NCI-H1105 treated with DMSO at 0.1 percent for 48 hours (cell line): ENCODE results near the gene PCARE.
"Not testable (repeated sequence)": the region's sequence is repeated elsewhere in the genome, so short reads cannot be mapped to it uniquely, and the experiment has no call there.

Experiments used
- DNase-seq: peaks from one replicate; lab custom pipeline; 2025; lab: John Stamatoyannopoulos, UW

Gene PCARE

DNA sequence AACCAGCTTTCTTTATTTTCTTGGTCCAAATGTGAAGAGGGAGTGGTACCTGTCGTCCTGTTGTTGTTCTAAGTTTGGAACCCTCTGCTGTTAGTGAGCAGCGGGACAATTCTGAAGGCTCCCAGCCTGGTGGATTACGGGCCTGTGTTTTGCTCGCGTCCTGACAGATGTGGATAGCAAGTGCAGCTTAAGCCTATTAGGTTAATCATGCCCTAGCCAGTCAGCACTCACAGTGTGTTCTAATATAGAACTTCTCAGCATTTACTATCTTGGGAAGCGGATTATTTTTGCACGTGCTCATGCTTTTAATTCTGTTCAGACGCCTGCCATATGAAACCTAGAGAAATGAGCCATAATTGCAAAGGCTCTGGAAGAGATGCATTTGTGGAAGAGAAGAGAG is at the start of gene PCARE:
Gene PCARE (minus strand): TSS at position 113 of the 400 bp plus-strand sequence. CDS start 262 bp downstream, outside the sequence.
- no peak for DNase-seq

DNA sequence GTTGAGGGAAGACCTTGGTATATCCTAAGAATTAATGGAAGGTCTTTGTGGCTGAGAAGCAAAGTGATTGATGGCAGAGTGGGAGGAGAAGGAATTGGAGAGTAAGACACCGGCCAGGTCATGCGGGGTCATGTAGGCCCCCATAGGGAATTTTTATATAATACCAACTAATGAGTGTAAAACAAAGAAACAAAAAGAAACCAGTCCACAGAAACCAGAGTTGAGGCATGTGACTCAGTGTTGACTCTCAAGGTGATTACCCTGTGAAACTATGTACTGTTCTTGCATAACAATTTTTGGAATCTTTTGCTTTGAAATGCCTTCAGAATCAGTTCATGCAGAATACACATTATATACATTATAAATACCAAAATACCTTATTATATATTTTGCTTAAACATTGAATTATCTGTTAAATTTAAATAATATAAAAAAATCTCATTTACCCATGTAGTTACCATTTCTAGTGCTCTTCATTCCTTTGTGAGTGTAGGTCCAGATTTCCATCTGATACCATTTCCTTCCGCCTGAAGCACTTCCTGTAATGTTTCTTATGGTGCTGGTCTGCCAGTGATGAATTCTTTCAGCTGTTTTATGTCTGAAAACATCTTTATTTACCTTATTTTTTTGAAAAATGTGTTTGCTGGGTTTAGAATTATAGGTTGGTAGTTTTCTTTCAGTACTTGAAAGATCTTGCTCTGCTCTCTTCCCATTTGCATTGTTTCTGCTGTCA is 49.5 kb upstream of the PCARE start:
- no peak for DNase-seq

DNA sequence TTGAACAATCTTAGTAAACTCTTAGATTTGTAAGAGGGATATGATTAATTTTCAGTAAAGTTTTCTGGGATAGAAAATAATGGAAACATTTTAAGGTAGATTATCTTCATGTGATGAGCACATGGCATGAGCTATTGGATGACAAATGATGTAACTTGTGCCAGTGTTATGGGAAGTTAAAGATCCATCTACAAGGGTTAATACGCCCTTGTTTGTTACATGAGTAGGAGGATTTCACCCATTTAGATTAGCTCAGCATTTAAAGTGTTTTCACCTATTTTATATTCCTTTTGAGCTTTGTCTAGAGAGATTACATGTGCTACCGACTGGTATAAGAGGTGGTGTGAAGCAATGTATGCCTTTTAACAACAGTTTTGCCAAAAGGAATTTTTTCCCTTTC is 46.5 kb upstream of the PCARE start:
- DNase-seq = no peak

DNA sequence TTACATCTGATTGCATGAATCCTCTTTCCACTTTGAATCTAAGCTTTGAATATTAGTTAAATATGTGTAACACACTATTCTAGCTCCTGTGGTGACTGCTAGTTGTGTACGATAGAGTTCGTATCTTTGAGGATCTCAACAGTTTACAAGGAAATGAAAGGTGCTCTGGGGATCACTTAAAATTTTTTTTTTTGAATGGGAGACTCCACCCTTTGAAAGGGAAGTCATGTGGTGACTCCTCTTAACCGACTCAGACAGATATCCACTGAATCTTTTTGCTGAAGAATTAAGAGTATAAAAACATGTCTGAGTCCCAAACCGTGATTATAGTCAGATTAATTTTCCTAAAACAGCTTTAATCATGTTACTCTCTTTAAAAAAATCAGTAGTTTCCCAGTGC is 44.9 kb upstream of the PCARE start:
- no peak for DNase-seq

DNA sequence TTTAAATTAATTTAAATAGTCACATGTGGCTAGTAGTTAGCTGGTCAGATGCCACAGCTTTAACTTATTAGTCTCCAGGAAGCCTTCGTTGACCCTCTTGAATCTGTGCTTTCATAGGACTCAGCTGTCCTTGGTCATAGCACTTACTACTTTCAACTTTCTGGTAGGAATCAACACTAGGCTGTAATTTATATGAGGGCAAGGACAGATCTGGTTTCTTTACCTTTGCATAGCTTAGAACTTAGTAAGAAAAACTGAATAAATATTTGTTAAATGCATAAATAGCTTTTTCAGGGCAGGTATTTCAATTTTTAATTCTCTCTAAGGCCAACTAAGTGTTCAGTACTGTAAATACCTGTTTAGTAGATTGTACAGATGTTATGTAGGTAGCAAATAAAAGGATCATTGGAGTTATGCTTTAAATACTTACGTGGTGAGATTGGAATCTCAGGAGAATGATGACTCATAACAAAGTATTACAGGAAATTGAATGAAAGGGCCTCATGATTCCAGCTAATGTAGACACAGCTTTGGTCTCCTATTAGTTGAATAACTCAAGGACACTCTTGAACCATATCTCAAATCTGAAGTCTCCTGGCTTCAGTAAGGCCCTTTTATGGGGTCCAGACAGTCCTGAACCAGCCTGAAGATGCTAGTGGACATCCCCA is 43.4 kb upstream of the PCARE start:
- DNase-seq = no peak

DNA sequence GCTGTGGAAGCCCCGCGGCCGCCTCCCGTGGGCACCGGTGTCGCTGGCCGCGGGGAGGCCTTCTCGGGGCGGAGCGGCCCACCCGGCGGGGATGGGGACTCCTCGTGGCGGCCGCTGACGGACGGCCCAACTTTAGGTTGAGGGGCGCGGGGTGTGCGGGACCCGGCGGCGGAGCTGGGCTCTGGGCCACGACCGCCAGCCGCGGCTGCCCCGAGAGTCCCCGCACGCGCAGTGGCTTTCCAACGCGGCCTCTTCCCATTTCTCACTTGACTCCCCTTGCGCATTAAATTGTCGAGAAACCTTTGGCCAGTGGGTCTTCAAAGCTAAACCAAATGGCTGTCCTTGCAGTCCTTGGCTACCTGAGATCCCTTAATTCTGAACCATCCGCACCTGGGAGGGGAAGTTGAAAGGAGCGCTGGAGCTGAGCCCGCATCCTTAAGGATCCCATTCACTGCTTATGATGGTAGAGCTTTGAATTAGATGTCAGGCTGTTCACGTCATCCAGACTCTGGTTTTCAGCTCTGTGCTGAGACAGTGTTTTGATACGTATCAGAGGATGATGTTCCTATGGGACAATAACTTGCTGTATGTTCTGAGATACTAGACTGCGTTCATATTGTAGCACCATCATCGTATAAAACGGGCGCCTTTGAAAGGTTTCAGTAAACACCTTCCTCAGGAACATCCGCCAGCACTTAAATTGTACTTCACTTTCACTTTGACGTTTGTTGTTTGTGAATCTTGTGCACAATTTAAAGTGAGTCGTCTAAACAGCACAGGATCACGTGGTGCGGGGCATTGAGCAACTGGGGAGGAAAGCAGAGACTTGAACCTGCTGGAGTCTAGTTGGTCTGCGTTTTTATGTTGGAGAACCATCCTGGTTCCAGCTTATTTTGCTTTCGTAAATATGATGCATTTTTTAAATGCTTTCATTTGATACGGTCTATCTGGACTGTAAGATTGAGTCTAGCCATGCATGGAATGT is 41.8 kb upstream of the PCARE start:
- peak; percentile 53 for DNase-seq

DNA sequence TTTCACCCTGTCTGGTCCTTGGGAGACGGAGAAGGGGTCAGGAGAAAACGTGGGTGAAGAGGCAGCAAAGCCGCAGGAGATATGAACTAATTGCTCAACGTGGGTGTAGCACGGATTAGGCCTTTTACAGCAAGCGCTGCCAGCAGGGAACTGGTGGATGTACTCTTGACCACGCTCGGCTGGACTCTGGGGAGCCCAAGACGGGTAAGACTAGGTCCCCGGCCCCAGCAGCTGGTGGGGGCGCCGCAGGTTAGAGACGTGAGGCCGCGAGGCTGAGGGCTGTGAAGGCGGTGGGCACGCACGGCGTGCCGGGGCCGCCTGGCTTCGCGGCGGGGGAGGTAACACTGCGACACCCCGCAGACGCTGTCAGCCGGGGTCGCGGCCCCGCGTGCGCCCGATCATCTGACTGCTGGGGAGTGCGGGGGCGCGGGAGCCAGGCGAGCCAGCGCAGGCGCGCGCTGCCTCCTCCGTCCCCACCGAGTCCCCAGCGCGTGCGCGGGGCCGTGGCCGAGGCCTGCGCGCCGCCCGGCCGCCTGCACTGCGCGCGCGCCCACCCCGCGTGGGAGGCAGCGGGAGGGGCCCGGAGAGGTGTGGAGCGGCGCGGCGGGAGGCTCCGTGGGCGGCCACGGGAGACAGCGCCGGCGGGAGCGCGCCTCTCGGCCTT is 40.8 kb upstream of the PCARE start, which contains the start of gene CLIP4:
Gene CLIP4 (plus strand): TSS at position 470 of the 664 bp plus-strand sequence. CDS start 5,974 bp downstream, outside the sequence.
- DNase-seq = no peak

DNA sequence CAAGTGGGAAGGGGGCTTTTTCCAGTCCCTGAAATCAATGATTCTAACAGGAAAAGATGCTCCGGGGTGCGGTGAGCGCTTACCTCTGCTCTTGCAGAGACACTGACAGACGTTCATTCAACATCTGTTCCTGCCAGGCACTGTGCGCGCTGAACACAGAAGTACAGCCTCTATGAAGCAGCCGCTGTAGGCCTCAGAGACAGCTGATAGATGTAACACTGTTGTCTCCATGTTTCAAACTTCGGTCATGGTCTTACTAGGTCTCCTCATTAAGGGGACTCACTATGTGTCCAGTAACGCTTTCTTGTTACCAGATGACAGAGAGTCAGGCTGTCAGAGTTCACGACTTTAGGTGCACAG is 40.2 kb upstream of the PCARE start:
- no peak for DNase-seq

DNA sequence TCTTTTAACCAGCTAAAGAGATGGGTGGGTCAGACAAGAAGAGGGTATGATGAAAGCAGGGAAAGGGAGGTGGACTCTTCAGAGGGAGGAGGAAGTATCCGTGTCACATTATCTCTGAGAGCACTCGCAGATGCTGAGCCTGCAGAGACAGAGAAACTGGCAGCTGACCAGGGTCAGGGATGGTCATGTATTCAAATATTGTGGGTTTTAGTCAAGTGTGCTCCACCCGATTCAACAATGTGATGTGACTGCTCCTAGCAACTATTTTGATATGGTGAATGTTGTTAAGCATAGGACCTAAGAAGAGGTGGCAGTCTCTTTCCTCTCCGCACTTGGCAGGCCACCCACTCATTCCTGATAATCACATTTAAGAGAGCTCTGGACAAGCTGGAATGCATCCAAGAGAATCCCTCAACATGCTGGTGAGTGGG is 39.6 kb upstream of the PCARE start:
- no peak for DNase-seq

DNA sequence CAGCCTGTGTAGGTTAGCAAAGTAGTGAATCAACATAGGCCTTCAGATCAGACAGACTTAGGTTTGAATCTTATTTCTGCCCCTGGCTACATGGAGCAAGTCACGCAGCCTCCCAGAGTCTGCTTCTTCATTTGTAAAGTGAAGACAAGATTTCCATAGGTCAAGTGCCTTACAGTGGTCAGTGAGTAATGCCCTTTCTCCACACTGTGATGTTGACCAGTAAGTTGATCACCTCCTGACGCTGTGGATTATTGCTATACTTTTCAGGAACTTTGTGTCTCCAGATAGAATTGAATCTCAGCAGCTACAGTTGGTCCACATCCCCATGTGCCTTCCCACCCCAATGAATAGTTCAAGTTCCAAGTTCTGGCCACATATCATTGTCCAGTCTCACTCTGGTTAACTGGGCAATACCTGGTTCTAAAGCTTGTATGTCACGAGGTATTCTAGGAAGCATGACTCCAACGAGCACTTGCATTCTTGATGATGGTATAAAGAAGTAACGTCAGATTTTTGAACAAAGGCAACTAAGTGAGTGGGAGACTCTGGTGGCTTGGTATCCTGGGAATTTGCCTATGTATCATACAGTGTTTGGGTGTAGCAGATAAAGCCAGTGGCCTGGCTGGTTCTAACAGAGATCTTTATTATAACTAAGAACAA is 38.8 kb upstream of the PCARE start:
- no peak for DNase-seq

DNA sequence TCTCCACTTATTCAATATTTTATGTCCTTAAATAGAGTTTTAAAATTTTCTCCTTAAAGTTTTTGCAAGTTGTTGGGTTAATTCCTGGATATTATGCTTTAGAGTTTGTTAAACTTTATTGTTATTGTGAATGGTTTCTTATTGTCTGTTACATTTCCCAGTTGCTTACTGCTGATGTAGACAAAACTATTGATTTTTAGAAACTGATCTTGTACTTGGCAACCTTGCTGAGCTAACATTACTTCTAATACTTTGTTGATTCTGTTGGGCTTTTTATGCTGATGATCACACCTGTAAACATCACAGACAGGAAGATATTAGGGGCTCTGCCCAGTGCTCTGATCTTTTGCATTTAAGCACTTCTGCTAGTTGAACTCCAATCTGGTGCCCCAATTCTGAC is 38.1 kb upstream of the PCARE start:
- no peak for DNase-seq

DNA sequence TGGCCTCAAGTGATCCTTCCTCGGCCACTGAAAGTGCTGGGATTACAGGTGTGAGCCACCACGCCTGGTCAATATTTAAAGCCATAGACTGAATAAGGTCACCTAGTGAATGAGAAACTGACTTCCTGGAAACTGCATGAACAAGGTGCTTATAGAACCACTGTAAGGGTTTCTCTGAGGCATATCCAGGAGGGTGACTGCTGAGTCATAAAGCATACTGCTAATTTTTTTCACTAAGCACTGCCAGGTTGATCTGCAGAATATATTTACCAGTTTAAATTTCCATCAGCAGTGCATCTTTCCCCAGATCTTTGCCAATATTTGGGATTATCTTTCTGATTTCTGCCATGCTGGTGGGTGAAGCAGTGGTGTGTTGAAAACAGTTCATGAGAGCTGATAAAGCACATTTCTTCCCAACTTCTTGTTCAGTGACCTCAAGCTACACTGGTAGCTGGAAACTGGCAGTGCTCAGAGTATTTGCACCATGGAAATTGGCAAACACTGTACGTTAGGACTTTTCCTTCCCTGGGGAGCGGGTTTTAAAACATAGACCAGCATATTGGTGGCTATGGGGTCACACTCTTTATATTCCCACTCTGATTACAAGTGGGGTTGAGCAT is 36.7 kb upstream of the PCARE start:
- DNase-seq = no peak

DNA sequence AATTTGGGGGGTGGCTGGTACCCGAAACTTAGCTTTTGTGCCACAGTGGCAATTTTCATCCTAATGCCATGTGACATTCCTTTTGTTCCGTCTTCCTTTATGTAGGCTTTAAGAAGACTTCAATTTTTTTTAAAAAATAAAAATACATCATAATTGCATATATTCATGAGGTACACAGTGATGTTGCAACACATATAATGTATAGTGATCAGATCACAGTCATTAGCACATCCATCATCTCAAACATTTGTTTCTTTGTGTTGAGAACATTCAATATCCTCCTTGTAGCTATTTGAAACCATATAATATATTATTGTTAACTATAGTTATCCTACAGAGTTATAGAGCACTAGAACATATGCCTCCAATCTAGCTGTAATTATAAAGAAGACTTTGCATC is 34.9 kb upstream of the PCARE start:
- no peak for DNase-seq

DNA sequence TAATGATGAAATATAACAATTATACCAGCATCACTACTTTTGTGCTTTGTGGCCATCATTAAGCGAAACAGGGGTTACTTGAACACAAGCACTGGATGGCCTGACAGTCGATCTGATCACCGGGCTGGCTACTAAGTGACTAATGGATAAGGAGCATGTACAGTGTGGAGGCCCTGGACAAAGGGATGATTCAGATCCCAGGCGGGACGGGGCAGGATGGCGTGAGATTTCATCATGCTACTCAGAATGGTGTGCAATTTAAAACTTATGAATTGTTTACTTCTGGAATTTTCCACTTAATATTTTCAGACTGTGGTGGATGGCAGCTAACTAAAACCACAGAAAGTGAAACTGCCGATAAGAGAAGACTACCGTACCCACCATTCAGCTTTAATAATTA is 33.9 kb upstream of the PCARE start:
- DNase-seq = no peak

DNA sequence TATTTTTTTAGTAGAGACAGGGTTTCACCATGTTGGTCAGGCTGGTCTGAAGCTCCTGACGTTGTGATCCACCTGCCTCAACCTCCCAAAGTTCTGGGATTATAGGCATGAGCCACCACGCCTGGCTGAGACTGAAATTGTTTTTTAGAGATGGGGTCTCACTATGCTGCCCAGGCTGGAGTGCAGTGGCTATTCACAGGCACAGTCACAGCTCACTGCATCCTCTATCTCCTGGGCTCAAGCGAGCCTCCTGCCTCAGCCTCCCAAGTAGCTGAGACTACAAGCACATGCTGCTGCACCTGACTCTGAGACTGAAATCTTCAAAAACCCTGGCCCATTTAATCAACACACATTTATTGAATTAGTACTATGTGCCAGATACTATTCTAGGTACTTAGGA is 33.2 kb upstream of the PCARE start:
- not testable (repeated sequence) for DNase-seq

DNA sequence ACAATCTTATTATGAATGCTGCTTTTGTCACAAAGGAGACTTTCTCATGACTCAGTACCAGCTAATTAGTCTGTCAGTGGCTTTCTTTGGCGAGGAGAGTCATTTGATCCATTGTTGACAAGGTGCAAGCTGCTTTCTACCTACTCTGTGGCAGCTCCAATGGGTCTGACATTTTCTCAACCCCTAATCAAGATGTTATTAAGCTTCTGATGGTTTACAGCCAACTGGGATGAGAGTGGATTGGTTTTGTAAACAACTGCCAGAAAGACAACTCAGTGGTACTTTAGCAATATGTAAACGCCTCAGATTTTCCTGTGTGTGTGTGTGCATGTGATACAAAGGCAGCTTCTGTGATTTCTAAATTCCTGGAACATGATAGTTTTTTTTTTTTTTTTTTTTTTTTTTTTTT is 32.7 kb upstream of the PCARE start:
- DNase-seq = peak; percentile 76

DNA sequence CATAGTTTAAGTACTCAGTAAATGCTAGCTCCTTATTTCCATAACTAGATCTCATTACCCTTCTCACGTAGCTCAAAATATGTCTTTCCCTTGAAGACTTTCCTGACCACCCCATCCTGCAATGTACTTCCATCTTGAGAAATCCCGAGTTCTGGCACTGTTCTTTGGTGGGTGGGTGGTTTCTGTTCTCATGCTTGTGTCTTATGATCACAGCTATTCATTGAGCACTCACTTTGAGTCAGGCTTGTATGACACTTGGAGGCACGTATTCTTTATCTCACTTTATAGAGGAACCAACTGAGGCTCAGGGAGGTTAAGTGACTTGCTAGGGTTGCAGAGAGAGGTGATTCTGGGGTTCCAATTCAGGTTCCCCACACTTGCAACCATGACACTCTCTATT is 31.9 kb upstream of the PCARE start:
- DNase-seq = no peak

DNA sequence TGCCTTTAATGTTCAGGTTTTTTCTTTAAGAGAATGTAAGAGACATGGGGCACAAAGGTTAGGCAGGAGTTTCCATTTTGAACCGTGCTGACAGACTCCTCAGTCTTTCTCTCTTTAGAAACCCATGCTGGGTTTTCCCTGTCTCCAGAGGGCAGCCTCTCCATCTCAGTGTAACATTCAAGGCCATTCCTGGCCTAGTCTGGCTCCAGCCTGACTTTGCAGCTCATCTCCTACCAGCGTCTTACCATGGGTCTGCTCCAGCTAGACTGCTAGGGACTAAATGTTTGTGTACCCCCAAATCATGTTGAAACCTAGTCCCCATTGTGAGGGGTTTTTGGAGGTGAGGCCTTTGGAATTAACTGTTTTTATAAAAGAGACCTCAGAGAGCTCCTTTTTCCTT is 31.1 kb upstream of the PCARE start:
- no peak for DNase-seq

DNA sequence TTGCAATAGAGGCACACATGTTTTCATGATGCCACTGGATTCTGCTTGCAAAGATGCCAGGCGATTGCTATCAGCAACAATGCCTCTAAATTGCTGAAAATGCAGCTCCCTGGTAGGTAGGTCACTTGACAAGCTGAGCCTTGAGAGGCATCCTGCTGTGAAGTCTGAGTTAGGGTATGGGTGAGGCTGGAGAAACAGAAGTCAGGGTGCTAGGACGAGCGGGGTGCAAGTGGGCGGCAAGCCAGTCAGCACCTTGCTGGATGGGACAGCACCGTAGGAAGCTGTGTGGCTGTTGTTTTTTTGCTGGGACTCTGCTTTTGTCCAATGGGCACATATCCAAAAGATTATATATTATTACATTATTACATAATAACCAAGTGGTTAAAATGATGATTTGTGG is 30.4 kb upstream of the PCARE start:
- no peak for DNase-seq

DNA sequence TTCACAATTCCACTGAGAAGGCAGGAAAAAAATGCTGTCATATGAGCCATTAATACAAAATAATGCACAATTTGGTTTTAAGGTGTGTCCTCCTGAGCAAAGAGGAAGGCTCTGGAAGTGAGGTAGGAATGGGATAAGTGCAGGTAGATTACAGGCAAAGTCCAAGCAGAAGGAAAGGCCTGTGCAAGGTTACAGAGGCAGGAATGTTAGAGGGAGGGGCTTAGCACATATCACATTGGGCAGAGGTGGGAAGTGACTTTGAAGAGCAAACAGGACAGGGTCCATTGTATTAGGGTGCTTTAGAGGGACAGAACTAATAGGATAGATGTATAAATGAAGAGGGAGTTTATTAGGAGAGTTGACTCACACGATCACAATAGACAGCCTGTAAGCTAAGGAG is 26.2 kb upstream of the PCARE start:
- DNase-seq = no peak

DNA sequence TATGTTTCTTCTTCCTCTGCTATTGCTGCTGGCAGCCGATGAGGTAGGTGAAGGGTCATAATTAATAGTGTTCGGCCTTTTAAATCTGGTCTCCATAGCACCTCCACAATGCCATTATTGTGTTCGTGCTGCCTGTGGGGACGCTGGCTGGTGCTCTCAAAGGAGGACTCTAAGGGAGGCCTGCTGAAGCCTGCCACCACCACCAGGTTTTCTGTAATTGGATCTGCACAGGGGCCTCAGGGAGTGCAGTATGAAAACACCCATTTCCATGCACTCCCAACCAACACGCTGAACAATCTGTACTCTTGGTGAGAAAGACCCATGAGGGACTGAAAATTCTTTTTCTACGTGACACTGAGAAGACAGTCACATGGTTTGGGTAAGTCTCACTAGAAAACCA is 23.2 kb upstream of the PCARE start:
- DNase-seq = no peak
